Measurements from ENCODE around the gene HLA-B. TPM values are rescaled to one million over a fixed set of nuclear protein-coding genes. Genes with fewer than 3 reads are reported as not detected.

Gene HLA-B
- total RNA-seq, 1 donor from 2014 or later: 29.5 TPM

- Mint-ChIP-seq H3K27me3 (ENCODE audit: low read depth) (peaks cover 95% of the 10 kb centered on the region), H3K27ac (ENCODE audit: unreplicated experiment) (no peak overlapping the region), H3K4me3 (peak overlapping the region; percentile 57), H3K36me3 (ENCODE audit: low read depth) (no peaks in the 10 kb centered on the region), H3K9me3 (no peaks in the 10 kb centered on the region), H3K4me1 (peaks cover 22% of the 10 kb centered on the region)
- DNase-seq (ENCODE audit: low read depth, low spot score): no peak
- no peak for TF ChIP-seq CTCF (conservative IDR thresholded peaks at IDR 0.05)
Observed at GRCh38 chr6:31354158-31354863, 2.7 kb downstream of the HLA-B start.

GRCh38 chr6:31353384-31353945, 3.5 kb downstream of the HLA-B start:
- peak overlapping the region; percentile 57 for H3K4me3 Mint-ChIP-seq
- no peak for TF ChIP-seq CTCF (conservative IDR thresholded peaks at IDR 0.05)
- no peaks in the 10 kb centered on the region for H3K36me3 Mint-ChIP-seq (ENCODE audit: low read depth)
- H3K27ac Mint-ChIP-seq (ENCODE audit: unreplicated experiment): no peak overlapping the region
- peaks cover 92% of the 10 kb centered on the region for H3K27me3 Mint-ChIP-seq (ENCODE audit: low read depth)
- H3K9me3 Mint-ChIP-seq: no peaks in the 10 kb centered on the region
- DNase-seq (ENCODE audit: low read depth, low spot score): no peak
- H3K4me1 Mint-ChIP-seq: peaks cover 22% of the 10 kb centered on the region

GRCh38 chr6:31352683-31353383, 4.1 kb downstream of the HLA-B start:
- H3K27ac Mint-ChIP-seq (ENCODE audit: unreplicated experiment): no peak overlapping the region
- H3K4me1 Mint-ChIP-seq: peaks cover 22% of the 10 kb centered on the region
- H3K4me3 Mint-ChIP-seq: peak overlapping the region; percentile 7
- H3K9me3 Mint-ChIP-seq: no peaks in the 10 kb centered on the region
- H3K27me3 Mint-ChIP-seq (ENCODE audit: low read depth): peaks cover 86% of the 10 kb centered on the region
- no peaks in the 10 kb centered on the region for H3K36me3 Mint-ChIP-seq (ENCODE audit: low read depth)
- TF ChIP-seq CTCF (conservative IDR thresholded peaks at IDR 0.05): no peak
- no peak for DNase-seq (ENCODE audit: low read depth, low spot score)

GRCh38 chr6:31352310-31352682, 4.7 kb downstream of the HLA-B start:
- Mint-ChIP-seq H3K27ac (ENCODE audit: unreplicated experiment) (no peak overlapping the region), H3K27me3 (ENCODE audit: low read depth) (peaks cover 84% of the 10 kb centered on the region), H3K9me3 (no peaks in the 10 kb centered on the region), H3K4me3 (no peak overlapping the region), H3K4me1 (peaks cover 20% of the 10 kb centered on the region), H3K36me3 (ENCODE audit: low read depth) (no peaks in the 10 kb centered on the region)
- no peak for TF ChIP-seq CTCF (conservative IDR thresholded peaks at IDR 0.05)
- no peak for DNase-seq (ENCODE audit: low read depth, low spot score)

- Mint-ChIP-seq H3K27me3 (ENCODE audit: low read depth) (peaks cover 83% of the 10 kb centered on the region), H3K36me3 (ENCODE audit: low read depth) (no peaks in the 10 kb centered on the region), H3K4me1 (peaks cover 17% of the 10 kb centered on the region), H3K9me3 (no peaks in the 10 kb centered on the region), H3K4me3 (no peak overlapping the region), H3K27ac (ENCODE audit: unreplicated experiment) (no peak overlapping the region)
- no peak for TF ChIP-seq CTCF (conservative IDR thresholded peaks at IDR 0.05)
- DNase-seq (ENCODE audit: low read depth, low spot score): no peak
Observed at GRCh38 chr6:31351401-31352309, 5.3 kb downstream of the HLA-B start.

Measured in neural crest cell (in vitro differentiated cells).